HUDEP-2 (cell line): ENCODE results near the gene CLIC4.
"Not testable (repeated sequence)": the region's sequence is repeated elsewhere in the genome, so short reads cannot be mapped to it uniquely, and the experiment has no call there.

ENCODE experiments used
- DNase-seq, 76 experiments: peaks; one replicate each; lab custom pipeline; 2025; ENCODE audit not compliant: unreplicated experiment in 76 of 76; lab: John Stamatoyannopoulos, UW

The CLIC4 gene

DNA sequence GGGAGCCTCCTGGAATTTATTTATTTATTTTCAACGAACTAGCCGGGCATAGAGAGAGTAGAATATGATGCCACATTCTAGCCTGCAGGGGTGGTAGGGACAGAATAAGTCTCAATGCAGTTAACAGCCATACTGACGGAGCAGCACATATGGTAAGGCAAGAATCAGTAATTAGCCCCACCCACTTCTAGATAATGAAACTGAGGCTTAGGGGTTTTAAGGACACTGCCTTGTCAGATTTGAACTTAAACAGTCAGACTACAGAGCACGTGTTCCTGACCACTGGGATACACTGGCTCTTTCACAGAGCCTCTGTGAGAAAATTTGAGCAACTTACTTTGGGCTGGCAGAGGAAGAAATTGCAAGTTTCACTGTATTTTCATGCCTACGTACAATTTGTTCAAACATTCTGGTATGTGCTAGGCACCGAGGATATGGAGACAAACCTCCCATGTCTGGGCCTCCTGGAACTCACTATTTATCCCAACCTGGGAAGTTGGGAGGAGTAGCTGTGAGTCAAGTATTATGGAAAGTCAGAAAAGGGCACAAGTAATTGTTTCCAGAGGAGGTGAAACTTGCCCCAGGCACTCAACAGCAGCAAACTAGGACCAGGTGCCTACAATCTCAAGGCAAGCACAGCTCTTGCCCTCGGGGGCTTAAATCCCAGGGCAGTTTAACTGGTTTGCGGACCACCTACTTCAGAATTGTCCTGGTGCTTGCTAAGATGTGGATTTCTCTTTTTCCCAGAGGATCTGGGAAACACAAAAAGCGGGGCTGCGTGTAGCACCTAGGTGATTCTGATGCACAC, 1.6 kb upstream of the CLIC4 start:
- peak in 6 of 76 experiments; percentile 5 to 39 (median 12) for DNase-seq

DNA sequence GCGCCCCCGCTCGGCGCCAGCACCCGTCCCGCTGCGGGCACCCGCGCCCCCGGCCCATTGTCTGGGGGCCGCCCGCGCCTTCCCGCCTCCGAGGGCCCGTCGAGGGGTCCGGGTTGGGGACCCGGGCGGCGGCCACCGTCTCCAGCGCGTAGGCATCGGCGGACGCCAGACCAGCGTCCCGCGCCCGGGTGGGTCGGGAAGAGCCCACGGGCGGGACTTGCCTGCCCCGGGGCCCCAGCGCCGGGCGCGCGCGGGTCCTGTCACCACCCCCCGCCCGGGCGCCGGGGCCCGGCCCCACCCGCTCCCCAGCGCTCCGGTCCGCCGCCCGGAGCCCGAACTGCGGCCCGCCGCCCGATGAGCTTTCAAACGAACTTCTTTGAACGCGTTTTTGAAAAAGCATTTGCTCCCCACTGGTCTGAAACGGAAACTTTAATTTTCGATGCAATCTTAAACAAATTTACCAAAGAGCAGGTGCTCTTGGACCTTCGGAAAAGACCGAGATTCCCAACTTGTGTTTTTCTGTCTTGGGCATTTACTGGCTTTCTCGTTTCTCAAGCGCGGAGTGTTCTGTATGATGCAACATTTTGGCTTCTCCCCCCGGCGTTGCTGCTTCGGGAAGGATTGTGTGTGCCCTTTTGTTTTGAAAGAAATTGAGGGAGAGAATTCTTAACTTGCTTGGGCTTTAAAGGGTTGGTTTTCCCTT, 615 bp downstream of the CLIC4 start:
- DNase-seq: peak in 38 of 76 experiments; percentile 3 to 59 (median 30)

DNA sequence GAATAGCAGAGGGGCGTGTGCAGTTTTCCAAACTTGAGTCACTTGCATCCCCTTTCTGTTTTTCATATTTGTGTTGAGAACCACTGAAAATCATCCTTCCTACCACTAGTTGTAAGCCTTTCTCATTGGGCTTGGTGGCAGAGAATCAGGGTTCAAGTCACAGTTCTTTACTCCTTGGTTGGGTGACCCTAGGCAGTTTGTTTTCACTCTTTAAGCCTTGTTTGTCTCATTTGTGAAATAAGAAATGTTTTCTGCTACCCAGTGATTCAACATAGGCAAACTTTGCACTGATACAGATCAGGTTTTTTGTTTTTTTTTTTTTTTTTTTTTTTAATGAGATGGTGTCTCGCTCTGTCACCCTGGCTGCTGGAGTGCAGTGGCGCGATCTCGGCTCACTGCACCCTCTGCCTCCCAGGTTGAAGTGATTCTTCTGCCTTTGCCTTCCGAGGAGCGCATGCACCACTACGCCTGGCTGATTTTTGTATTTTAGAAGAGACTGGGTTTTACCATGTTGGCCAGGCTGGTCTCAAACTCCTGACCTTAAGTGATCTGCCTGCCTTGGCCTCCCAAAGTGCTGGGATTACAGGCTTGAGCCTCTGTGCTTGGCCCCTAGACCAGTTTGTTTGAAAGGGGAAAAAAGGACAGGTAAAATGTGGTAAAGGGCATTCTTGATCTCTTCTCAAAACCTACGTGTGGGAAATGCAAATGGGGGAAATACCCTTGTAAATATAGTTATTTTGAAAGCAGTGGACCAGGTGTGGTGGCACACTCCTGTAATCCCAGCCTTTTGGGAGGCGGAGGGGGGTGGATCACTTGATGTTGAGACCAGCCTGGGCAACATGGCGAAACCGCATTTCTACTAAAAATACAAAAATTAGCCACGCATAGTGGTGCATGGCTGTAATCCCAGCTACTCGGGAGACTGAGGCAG, 3.2 kb downstream of the CLIC4 start:
- DNase-seq: no peak

DNA sequence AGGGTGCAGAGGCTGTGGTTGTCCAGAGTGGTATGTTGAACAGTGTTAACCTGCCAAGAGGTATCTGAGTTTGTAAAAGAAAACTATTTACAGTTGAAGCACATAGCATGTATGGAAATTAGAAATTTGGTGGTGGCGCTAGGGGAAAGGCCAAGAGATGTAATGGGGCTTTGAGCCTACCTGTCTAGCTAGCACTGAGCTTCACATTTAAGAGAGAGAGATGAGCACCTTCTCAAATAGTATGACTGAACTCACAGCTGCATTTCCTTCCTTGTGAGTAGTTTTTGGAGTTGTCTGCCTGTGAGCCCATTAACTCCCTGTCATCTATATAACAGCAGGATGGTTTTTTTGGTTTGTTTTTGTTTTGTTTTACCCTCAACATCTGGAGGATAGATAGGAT, 4.0 kb downstream of the CLIC4 start:
- DNase-seq: no peak

DNA sequence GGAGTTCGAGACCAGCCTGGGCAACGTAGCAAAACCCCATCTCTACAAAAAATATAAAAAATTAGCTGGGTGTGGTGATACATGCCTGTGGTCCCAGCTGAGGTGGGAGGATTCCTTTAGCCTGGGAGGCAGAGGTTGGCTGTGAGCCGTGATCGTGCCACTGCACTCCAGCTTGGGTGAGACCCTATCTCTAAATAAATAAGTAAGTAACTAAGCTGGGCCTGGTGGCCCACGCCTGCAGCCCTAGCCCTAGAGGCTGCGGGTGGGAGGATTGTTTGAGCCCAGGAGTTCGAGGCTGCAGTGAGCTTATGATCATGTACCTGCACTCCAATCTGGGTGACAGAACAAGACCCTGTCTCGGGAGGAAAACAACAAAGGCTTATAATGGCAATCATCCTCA, 4.6 kb downstream of the CLIC4 start:
- DNase-seq: no peak

DNA sequence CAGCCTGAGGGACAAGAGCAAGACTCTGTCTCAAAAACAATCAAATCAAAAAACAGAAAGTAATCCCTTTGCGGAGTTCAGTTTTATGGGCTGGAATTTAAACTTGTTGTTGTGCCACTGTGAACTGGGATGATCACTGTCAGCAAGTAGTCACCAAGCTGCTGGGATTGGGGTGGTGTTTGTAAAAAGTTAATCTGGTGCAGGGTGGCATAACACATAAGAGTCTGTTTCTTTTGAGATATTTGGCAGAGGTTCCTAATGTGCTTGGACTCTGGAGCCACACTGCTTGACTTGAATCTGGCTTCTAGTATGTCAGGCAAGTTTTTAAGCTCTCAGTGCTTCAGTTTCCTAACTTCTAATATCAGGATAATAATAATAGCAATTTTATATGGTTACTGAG, 6.6 kb downstream of the CLIC4 start:
- DNase-seq: no peak

DNA sequence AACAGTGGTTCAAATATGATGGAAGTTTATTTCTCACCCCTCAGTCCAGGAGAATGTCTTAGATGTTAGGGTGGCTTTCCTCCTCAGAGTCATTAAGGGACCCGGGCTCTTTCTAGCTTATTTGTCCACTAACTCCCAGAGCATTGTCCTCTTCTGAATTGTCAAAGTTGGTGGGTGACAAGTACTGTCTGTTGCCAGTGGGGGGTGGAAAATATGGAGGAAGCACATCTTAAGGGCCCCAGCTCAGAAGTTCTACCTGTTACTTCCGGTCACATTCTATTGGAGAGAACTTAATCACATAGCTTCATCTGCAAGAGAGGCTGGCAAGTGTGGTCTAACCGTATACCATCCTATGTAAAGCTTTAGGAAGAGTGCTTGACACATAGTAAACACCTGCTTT, 7.1 kb downstream of the CLIC4 start:
- no peak for DNase-seq

DNA sequence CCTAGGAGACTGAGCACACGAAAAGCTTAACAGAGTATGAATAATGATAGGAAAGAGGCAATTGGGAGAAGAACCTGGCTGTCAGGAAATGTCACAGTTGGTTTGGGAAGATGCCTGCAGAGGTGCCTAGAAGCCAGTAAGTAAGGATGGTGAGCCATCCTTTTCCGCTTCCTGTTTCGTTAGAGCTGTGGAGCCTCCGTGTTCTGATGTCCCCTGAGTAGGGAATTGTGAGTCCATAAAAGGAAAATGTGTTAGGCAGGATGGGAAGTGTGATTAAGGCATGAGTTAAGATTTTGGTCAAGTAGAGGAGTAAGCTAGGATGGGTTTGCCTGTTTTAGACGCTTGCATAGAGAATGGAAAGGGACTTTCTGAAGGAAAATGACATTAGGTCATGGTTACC, 9.0 kb downstream of the CLIC4 start:
- DNase-seq: no peak

DNA sequence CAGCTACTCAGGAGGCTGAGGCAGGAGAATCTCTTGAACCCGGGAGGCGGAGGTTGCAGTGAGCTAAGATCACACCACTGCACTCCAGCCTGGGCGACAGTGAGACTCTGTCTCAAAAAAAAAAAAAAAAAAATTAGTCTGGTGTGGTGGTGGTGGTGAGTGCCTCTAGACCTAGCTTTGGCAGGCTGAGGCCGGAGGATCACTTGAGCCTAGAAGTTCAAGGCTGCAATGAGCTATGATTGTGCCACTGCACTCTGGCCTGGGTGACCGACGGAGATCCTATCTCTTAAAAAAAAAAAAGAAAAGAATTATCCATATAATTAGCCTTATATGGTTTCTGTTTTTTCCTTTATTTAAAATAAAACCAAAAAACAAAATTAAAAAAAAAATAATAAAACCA, 10.1 kb downstream of the CLIC4 start:
- not testable (repeated sequence) for DNase-seq

DNA sequence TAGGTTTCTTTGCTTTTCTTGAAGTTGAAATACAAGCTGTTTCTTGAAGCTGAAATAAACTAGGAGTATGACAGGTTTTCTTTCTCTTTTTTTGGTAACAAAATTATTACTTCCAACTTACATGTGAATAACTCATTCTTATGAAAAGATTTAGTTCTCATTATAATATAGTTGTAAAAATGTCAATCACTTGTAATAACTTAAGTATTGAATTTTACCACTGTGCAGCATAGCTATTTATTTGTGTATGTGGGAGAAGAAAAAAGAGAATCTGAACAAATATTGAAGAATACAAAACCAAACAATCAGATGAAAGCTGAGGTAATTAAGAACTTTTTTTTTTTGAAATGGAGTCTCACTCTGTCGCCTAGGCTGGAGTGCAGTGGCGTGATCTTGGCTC, 11.1 kb downstream of the CLIC4 start:
- DNase-seq: no peak

DNA sequence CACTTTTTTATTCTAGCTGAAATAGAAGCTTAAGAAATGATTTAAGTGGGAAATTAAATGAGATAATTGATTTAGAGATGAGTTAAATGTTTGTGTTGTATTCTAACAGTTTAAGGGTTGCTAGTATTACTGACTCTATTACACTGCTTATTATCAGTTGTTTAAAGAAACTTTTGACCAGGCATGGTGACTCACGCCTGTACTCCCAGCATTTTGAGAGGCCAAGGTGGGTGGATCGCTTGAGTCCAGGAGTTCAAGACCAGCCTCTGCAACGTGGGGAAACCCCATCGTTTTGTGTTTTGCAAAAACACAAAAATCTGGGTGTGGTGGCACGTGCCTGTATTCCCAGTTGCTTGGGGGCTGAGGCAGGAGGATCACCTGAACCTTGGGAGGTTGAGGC, 14.2 kb downstream of the CLIC4 start:
- DNase-seq: no peak

DNA sequence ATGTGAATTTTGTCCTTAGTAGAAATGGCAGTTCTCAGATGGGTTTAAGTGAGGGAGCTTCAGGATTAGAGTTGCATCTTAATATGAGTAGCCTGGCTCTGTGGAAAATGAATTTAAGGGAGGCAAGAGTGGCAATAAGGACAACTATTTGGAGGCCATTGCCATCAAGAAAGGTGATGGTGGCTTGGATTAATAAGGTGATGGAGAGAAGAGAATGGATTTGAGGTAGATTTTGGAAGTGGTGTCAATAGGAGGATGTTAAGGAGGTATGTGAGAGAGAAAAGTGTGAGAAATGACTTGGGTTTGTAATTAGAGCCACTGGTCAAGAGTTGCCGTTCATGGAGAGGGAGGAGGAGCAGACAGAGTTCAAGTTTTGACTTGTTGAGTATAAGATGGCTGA, 16.3 kb downstream of the CLIC4 start:
- DNase-seq: no peak

DNA sequence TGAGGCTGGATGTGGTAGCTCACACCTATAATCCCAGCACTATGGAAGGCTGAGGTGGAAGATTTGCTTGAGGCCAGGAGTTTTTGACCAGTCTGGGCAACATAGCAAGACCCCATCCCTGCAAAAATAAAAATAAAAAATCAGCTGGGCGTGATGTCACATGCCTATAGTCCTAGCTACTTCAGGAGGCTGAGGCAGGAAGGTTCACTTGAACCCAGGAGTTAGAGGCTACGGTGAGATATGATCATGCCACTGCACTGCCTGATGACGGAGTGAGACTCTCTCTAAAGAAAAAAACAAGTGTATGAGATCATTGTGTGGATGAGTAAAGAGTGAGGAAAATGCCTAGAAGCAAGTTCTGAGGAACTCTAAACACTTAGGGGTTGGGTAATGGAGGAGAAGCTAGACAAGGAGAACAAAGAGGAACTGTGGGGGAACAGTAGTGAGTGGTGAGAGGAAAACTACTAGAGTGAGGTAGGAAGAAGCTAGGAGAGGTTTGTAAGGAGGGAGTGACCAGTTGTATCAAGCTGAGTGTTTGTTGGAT, 17.0 kb downstream of the CLIC4 start:
- DNase-seq: no peak

DNA sequence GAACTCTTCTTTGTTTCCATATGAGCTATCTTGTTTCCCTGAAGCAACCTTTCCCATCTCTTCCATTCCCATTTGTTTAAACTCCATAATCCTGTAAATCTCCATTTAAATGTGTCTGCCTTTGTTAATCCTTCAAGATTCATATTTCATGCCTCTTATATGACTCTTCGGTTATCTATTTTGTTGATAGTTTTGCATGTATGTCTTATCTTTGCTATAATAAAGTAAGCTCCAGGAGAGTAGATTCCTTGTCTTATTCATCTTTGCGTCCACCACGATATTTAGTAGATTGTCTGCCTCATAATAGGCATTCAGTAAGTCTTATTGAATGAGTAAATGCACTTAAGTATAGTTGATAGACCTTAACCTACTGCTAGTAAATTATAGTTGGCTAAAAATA, 18.4 kb downstream of the CLIC4 start:
- no peak for DNase-seq

DNA sequence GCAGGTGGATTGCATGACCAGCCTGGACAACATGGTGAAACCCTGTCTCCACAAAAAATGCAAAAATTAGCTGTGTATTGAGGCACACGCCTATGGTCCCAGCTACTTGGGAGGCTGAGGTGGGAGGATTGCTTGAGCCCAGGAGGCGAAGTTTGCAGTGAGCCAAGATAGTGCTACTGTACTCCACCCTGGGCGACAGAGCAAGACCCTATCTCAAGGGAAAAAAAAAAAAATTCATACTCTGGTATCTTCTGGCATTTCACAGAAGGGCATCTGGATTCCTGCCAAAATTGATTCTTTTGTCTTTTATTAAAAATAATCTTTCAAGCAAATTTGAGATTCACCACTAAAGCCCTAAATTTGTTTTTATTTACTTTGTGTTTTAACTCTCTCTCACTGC, 19.2 kb downstream of the CLIC4 start:
- peak in 17 of 76 experiments; percentile 6 to 32 (median 16) for DNase-seq

DNA sequence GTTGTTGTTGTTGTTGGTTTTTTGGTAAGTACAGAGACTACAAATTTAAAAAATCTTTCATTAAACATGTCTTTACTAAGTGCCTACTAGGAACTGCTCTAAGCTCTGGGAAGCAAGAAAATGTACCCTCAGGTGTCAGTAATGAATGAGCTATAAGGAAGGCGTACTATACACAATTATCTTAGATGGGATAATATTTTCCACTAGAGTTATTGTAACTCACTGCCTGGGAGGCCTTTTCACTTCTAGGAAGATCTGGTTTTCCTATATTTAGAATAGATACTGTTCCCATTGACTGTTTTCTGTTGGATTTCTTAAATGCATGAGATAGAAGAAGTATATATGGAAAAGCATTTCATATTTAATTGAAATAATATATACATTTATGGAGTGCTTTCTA, 19.6 kb downstream of the CLIC4 start:
- DNase-seq: peak in 2 of 76 experiments; percentile 19 to 25

DNA sequence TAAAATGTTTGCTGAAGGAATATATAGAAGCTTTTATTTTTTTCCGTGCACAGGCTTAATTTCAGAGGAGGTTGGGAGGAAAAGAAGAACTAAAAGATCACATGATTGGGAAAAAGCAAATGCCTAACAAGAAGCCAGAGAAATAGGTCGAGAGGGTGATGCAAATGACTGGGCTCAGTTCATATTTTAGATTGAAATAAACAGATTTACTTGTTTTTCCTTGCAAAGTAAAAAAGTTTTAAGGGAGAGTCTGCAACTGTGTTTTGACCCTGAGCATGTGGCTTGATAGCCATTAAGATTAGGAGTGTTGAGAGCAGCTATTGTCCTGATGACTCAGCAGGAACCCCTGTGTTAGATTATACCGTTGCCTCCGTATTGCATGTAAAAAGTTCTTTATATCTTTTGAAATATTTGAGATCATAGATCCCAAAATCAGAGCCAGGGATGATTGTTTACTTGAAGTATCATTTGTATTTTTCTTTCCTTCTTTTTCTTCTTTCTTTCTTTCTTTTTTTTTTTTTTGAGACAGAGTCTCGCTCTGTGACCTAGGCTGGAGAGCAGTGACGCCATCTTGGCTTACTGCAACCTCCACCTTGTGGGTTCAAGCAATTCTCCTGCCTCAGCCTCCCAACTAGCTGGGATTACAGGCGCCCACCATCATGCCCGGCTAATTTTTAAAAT, 20.2 kb downstream of the CLIC4 start:
- peak in 27 of 76 experiments; percentile 4 to 57 (median 31) for DNase-seq

DNA sequence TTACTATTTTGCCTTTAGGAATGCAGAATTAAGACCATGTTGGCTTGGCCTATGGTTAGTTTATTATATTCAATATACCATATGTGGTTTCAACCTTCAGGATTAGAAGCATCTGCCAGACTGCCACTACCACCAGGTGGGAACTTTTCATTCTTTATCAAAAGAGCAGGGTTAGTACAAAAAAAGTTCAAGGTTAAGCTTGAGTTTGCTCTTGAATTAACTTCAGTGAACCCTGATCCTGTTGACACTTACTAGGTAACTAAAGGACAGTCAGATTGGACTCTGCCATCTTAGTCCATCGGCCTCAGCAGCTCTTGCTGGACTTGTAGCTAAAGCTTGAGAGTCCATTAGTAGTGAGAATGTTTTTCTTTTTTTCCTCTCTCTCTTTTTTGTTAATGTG, 22.1 kb downstream of the CLIC4 start:
- no peak for DNase-seq

DNA sequence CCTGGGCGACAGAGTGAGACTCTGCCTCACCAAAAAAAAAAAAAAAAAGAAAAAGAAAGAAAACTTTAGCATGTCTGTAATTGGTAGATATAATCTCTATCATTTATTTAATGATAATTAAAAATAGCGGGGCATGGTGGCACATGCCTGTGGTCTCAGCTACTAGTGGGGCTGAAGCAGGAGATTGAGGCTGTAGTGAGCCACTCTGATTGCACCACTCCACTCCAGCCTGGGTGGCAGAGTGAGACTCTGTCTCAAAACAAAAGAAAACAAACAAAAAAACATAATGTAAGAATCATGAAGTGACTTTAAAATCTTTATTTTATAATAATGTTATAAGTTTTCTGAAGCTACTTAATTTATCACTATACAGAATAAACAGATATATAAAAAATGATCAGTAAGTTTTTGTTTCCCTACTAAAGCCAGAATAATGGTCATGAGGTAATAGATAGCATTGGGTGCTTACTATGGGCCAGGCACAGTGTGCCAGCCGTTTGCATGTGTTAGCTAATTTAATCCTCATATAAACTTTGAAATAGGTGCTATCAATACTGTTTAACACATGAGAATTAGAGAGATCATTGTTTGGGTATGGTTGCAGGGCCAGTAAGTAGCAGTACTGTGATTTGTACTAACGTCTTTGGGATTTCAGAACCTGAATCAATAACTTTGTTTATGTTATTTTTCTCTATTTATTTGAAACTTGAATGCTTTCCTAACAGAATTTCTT, 23.8 kb downstream of the CLIC4 start:
- no peak for DNase-seq
